Measurements from ENCODE around the gene MME.
"Not testable (repeated sequence)": the region's sequence is repeated elsewhere in the genome, so short reads cannot be mapped to it uniquely, and the experiment has no call there.

MME gene

DNA sequence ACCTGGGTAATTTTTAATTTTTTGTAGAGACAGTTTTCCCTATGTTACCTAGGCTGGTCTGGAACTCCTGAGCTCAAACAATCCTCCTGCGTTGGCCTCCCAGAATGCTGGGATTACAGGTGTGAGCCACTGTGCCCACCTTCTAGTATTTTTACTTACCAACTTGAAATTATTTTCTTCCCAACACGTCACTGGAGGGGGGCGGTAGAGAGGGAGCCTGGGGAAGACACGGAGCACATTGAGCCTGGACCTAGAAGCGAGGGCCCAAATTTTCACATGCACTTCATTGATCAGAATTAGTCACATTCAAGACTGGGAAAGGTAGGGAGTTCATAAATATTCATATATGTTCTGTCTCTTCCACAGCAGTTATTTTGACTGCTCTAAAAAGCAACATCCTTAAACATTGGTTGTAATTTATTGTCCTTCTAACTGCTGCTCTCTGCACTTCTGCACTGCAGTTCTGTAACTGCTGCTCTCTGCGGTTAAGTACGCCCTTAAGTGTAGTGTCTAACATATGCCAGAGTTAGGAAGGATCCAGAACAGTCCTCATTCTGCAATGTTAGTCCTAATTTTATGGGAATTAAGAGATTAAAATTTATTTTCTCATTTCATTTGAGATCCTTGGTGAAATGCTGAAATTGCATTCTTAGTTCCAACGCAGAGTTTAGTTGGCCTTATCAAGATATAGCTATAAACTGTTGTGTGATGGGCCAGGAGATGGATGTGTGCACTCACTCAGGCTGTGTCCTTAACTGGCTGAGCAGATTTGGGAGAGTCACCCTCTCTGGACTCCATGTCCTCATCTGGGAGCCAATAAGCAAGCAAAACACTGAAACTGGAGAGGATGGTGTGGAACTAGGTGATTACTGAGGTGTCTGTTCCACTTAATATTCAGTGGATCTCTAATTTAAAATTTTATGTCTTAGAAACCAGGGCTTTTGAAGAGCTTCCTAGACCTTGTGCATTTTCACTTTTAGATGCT is 115.1 kb downstream of the MME start:
- no peak for DNase-seq (ENCODE audit: low spot score)

DNA sequence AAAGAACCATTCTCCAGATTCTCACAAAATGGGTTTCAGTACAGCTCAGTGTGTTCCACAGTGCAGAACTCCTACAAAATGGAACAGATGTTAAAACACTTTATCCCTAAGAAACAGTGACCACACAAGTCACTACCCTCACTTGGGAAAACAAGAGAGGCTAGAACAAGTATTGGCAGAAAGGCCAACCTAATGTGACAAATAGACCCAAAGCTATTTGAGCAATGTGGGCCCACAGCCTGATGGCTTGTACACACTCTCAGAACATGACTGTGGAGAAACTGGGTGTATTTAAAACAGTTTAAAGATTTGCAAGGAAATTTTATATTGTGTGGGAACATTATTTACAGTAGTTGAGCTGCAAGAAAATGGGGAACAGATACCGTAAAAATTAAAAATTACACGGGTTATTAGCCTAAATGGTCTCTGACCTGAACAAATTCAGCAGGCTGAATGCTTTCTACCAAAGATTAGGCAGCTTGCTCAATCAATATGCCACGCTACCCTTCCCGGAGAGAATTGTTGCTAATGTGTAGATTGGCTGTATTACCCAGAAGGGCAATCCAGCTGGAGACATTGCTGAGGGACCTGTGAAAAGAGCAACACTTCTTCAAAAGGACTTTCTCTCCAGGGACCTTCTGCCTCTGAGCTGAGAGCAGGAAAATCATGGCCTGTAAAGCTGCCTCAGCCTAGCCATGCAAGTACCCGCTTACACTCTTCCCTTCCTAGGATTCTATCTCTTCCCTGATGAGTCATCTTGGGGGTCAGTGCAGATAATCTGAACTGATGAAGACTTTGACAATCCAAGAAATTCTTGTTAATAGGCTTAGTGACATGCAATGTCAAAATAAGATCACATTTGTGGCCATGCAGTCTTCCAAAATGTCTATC is 116.3 kb downstream of the MME start:
- no peak for DNase-seq (ENCODE audit: low spot score)

DNA sequence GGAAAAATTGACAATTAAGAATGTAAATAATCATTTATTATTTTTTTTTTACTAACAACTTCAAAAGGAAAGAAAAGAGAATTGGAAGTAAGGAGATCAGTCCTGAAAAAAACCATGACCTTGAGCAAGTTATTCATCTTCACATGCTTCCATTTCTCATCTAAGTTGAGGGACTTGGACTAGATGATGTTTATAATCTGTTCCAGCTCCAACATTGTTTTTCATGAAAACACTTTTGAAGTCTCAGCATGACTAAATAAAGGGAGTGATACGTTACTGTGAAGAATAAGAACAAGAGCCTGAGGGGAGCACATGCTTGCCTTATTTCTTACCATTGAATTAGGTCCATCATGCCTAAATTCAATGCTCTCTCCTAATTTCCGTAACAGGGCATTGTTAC is 117.7 kb downstream of the MME start:
- no peak for DNase-seq (ENCODE audit: low spot score)

DNA sequence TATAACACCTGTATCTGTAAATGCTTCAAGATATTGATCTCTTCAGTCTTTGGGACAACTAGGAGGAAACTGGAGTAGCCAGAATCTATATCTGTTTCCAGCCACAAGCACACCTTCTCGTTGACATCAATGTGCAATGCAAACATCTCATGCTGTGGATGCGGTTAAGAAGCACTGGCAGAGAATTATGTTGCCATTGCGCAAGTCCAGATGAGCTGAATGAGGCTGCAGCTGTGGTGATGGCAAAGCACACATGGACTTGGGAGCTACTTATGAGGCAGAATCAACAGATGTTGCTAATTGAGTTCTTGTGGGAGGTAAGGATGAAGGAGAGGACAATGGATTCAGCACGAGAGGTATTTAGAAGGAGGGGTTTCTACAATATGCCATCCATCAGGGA is 122.5 kb downstream of the MME start:
- no peak for DNase-seq (ENCODE audit: low spot score)

DNA sequence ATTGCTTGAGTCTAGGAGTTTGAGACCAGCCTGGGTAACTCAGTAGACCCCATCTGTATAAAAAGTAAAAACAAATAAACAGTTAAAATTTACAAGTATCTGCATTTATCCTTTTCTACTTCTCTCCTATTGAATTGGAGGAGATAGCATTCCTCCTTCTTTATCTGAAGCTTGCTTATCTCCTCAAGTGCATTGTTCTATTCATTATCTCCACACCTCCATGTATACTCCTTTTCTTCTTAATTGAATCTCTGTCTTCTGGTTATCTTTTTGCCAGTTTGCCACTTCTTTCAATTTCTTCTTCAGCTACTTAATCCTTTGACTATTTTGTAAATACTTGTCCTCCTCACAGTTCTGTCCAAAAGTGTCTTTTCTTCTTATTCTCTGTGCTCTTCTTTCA is 124.7 kb downstream of the MME start:
- DNase-seq (ENCODE audit: low spot score), result no peak

DNA sequence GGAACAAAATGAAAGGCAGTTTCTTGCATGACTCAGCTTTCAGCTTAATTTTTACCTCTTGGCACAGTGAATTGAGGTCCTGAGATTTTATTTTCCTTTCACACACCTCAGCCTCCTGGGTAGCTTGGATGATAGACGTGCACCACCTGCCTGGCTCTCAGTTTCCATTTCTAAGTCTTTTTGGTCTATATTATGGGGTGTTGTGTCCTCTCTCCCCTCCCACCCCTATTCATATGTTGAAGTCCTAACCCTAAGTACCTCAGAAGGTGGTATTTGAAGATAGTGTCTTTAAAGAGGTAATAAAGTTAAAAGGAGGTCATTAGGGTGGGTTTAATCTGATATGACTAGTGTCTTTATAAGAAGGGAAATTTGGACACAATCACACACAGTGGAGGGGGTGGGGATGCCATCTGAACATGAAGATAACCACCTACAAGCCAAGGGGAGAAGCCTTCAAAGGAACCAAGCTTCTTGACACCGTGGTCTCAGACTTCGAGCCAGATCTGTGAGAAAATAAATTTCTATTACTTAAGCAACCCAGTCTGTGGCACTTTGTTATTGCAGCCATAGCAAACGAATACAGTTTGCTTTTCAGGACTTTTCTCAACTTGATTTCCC is 128.2 kb downstream of the MME start:
- no peak for DNase-seq (ENCODE audit: low spot score)

DNA sequence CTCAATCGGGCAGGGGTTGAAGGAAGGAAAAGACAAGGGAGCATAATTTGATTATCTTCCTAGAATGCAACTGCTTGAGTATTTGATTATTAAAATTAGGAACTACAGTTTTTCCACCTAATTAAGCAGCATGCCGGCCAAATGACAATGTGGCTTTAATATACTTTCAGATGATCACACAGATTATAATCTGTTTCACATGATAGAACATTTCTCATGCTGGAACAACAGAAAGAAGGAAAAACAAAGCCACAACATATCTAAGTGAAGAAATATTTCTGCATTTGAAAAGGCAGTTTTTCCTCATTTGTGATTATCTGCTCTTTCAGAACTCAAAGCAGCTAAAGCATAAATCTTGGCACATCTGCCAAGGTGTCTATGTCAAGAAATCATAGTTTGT is 130.6 kb downstream of the MME start:
- no peak for DNase-seq (ENCODE audit: low spot score)

DNA sequence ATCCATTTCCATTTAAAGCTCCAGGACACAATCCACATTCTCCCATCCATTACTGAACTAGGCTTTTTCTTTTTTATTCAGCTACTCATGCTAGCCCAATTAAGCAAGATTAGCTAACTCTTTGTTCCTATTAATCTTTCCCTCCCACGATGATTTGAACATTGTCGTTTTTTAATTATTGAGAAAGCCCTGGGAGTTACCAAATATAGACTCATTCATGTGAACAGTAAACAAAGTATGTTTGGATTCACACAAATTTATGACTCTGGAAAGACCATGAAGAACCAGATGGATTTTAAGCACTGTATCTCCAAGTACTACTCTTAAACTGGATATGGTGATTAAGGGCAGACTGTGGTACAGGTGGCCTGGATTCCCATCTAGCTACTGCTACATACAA is 131.1 kb downstream of the MME start:
- no peak for DNase-seq (ENCODE audit: low spot score)

DNA sequence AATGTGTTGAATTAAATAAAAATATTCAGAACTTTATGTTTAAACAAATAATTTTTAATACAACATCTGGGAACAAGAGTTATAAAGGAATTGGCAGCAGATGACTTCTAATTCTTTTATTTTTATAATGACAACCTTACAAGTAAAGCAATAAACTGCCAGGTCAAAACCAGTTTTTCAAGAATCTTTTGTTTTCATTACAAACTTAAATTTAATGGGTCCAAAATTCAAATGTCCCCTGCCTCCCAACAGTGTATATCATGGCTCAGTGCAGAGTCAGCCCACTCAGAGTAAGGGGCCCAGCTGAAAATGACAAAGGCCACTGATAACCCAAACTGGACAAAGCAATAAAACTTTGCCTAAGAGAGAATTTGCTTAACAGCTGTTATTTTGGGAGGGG is 131.8 kb downstream of the MME start:
- no peak for DNase-seq (ENCODE audit: low spot score)

DNA sequence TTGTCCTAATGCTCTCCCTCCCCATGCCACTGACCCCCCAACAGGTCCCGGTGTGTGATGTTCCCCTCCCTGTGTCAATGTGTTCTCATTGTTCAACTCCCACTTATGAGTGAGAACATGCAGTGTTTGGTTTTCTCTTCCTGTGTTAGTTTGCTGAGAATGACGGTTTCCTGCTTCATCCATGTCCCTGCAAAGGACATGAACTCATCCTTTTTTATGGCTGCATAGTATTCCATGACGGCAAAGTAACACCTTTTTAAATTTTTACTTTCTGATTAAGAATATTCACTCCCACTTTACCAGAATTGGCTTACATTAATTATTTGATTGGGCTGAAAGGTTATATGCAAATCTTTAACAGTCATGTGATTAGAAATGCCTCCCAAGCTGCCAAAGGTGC is 135.9 kb downstream of the MME start:
- DNase-seq (ENCODE audit: low spot score), result not testable (repeated sequence)

DNA sequence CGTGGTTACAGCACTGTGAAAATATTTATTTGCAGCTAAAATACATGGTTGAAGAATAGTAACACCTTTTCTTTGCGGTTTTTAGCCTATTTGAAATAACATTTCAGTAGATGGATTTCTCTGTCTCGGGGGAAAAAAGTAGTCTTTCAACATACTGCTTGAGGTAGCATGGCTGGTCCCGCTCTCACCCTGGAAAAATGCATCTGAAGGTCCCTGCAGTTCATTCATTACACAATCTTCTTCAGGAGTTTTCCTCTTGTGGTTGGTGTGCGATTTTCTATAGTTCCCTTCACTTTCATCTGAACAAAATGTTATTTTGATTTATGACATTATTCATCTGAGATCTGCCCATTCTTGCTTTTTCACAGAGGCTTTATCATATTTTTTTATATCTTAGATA is 137.5 kb downstream of the MME start:
- DNase-seq (ENCODE audit: low spot score), result no peak

DNA sequence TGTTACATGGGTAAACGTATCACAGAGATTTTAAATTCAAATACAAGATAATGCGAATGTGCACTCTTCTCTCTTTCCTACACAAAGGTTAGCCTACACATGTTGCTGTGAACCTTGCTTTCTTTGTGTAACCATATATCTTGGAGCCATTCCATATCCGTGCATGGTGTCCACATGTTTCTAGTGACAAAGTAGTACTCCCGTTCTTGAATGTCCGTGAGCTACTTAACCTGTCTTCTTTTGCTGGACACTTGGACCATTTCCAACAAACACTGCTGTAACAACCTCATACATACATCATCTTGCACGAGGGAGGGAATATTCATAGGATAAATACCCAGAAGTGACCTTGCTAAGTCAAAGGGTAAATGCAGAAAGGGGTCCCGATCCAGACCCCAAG is 138.3 kb downstream of the MME start:
- no peak for DNase-seq (ENCODE audit: low spot score)

DNA sequence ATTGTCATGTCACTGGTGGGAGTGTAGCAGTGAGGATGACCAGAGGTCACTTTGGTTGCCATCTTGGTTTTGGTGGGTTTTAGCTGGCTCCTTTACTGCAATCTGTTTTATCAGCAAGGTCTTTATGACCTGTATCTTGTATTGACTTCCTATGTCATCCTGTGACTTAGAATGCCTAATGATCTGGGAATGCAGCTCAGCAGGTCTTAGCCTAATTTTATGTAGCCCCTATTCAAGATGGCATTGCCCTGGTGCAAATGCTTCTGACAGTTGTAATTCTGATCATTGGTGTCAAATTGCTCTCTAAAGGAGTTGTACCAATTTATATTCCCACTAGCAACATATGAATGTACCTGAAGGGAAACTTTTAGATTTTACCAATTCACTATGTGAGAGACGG is 139.0 kb downstream of the MME start:
- DNase-seq (ENCODE audit: low spot score), result no peak

DNA sequence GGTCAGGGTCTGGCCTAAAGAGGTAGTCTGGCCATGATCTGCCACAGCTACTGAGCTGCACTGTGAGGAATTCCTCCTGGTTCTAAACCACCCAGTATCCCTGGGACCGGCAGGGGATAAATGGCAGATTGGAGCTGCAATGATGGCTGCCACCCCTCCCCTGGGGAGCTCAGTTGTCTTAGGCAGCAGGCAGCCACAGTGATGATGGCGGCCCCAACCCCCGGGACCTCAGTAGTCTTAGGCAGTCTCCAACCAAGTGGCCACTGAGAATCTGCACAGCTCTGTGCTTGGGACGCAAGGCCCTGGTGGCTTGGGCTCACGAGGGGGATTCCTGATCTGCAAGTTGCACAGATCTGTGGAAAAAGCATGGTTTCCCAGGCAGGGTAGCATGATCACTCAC is 145.3 kb downstream of the MME start:
- DNase-seq (ENCODE audit: low spot score), result no peak

DNA sequence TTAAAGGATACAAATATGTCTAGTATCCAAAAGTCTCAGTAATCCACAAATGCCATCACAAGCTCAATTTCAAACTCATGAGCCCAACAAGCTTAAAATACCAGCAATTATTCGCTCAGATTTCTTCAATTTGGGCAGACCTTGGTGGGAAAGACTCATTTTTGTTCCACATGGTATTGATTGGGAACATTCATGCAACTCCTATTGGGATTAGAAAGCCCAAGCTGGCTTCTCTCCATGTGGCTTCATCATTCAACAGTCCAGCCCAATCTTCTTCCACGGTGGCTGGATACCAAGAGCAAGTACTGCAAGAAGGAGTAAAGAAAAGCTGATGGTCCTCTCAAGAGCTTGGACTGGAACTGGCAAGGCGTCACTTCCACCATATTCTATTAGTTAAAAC is 147.0 kb downstream of the MME start:
- DNase-seq (ENCODE audit: low spot score), result no peak

DNA sequence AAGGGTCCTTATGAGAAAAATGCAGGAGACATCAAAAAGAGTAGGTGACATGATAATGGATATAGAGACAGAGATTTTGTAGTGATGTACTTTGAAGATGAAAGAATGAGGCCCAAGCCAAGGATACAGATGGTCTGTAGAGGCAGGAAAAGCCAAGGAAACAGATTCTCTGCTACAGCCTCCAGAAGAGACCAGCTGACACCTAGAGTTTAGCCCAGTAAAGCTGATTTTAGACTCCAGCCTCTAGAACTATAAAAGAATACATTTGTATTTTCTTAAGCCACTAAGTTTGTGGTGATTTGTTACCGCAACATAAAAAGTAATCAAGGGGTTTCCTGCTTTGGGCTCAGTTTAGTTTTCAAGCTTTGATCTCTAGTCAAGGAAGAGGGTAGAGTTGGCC is 148.6 kb downstream of the MME start:
- DNase-seq (ENCODE audit: low spot score), result no peak

DNA sequence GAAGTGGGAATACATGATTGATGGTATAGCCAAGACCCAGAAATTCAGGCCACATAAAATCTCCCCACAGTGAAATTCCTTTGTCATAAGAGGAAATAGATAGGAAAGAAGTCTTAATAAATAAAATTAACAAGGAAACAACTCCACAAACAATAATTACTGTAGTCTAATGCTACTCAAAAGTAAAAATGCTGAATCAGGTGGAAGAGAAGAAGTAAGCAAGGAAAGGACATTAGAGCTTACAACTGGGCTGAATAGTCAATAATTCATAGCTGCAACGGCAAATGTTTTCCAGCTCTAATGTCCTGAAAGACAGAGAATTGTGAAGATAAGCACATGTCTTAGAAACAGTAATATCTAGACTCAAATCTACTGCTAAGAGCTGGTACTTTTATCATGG is 149.0 kb downstream of the MME start:
- no peak for DNase-seq (ENCODE audit: low spot score)

DNA sequence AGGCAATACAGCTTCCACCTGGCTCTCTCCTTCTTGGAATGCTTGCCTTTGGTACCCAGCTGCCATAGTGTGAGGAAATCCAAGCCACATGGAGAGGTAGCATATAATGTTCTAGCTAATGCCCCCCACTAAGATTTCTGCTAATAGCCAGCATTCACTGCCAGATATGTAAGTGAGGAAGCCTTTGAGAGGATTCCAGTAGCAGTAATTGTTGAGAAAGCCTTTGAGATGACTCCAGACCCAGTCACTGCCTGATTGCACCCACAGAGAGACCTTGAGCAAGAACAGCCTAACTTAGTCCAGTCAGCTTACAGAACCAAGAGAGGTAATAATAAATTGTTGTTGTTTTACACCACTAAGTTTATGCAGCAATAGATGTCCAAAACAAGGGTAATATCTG is 150.3 kb downstream of the MME start:
- DNase-seq (ENCODE audit: low spot score), result no peak

DNA sequence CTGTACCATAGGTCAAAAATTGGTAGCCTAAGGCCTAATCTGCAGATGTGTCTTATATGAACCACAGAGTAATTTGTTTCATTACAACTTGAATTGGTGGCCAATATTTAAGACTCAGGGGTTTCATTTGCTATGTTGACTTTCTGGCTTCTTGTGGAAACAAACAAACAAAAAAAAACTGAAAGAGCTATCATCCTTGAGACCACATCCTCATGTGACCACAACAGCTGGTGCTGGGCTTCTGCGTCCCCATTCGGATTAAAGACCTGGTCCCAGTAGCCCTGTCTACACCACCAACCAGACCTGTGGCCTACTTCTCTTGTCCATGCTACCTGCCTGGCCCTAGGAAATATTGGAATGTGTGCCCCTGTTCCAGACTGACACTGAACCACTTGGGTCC is 151.7 kb downstream of the MME start:
- DNase-seq (ENCODE audit: low spot score), result no peak

DNA sequence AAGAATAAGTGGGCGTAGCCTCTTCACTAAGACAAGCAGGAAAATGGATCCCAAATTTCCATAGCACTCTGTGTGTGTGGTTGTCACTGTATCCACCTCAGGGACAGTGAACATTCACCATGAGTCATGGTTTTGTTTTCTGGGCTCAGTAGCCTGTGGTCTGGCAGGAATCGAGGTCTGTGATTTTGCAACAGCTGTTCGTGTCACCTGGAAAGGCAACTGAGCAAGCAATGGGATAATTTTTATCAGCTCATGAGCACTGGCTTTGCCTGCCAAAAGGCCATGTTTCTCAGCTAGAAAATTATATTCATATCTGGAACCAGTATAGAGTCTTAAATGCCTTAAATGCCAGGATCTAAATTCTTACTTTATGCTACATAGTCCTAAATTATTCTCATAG is 152.5 kb downstream of the MME start:
- DNase-seq (ENCODE audit: low spot score), result no peak

DNA sequence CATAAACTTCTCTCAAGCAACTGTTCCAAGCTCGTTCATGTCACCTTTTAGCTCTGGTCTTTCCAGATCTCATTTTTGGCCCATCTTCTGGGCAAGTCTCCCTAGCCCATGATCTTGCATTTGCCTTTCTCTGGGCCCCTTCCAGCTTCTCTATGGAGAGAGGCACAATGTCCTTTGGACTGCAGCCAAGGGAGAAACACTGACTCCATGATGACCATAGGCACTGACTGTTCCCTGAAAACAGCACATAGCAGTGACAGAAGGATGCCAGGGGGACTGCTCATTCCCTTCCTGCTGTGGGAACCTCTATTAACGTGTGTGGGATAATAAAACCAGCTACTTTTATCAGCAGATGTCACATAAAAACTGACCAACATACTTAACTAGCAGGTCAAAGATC is 153.1 kb downstream of the MME start:
- no peak for DNase-seq (ENCODE audit: low spot score)

All from hematopoietic multipotent progenitor cell treated with erythropoietin and hydrocortisone succinate and interleukin-3 and kit ligand, for 15 days (in vitro differentiated cells).